Stimulated activated naive CD4-positive, alpha-beta T cell (primary cell): ENCODE measurements around the gene DECR2.
"Not testable (repeated sequence)": the region's sequence is repeated elsewhere in the genome, so short reads cannot be mapped to it uniquely, and the experiment has no call there.

Experiments
- DNase-seq, 6 experiments: peaks; one replicate each; lab custom pipeline; 2025; lab: John Stamatoyannopoulos, UW

Gene DECR2

DNA sequence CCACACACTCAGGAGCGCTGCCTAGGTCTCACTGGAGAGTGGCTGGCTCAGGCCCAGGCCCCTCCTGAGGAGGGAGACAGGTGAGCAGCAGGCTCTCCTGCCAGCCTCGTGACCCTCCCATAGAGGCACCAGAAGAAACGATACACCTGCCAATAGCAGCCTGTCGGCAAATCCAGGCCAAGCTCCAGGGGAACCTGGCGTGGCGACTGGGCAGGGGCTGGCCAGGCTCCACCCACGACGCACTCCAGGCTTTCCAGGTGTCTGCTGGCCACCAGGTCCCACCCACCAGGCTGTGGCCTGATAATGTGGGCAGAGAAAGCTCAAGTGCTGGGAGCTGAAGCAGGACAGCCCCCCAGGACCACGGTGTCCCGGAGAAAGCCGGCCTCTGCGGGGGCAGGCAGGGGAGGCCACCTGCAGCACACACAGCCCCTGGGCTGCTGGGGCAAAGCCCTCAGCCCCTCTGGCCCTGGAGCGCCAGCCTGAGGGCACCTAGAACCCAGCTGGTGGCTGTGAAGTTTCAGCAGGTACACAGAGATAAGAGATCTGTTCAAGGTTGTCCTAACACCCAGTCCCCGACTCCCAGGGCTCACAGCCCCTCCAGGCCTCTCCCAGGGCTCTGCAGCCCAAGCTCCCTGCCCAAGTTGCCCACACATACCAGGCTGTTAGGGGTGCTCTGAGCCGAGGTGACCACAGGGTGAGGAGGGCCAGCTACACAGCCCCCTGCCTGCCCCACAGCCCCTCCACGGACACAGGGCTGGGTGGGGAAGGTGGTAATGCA lies 22.3 kb upstream of the DECR2 start:
- no peak for DNase-seq

DNA sequence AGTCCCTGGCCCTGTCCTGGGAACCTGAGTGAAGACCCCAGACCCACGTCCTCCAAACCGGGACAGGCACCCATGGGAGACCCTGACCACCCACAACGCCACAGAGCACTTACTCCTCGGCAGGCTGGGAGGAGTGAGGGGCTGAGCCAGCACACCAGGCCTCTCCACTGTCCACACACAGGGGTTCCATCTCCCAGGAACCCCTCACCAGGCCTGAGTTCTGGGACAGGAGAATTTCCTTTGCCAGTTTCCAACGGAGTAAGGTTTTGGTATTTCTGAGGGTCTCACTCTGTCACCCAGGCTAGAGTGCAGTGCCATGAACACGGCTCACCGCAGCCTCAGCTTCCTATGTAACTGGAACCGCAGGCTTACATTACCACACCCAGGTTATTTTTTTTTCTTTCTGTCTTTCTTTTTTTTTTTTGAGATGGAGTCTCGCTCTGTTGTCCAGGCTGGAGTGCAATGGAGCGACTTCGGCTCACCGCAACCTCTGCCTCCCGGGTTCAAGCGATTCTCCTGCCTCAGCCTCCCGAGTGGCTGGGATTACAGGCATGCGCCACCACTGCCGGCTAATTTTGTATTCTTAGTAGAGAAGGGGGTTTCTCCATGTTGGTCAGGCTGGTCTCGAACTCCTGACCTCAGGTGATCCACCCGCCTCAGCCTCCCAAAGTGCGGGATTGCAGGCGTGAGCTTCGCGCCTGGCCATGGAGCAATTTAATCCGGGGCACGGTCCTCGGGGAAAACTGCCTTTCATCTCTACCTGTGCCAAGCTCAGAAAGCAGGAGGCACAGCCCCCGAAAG lies 21.5 kb upstream of the DECR2 start:
- DNase-seq, result peak in 5 of 6 experiments; percentile 17 to 51 (median 39)

GRCh38 chr16:380762-381011 lies 21.0 kb upstream of the DECR2 start:
- no peak for DNase-seq

- peak in 3 of 6 experiments; percentile 43 to 55 (median 47) for DNase-seq
Observed at GRCh38 chr16:381012-381788, 20.5 kb upstream of the DECR2 start.

- peak; percentile 42 to 67 (median 63) for DNase-seq
Observed at GRCh38 chr16:381789-382717, 19.6 kb upstream of the DECR2 start, which contains the start of gene PGAP6. Gene PGAP6, minus strand, starts transcription at chr16:381978. Its CDS starts 157 bp downstream, at chr16:381821.

- peak; percentile 29 to 61 (median 45) for DNase-seq
Observed at GRCh38 chr16:383326-384051, 18.2 kb upstream of the DECR2 start.

DNA sequence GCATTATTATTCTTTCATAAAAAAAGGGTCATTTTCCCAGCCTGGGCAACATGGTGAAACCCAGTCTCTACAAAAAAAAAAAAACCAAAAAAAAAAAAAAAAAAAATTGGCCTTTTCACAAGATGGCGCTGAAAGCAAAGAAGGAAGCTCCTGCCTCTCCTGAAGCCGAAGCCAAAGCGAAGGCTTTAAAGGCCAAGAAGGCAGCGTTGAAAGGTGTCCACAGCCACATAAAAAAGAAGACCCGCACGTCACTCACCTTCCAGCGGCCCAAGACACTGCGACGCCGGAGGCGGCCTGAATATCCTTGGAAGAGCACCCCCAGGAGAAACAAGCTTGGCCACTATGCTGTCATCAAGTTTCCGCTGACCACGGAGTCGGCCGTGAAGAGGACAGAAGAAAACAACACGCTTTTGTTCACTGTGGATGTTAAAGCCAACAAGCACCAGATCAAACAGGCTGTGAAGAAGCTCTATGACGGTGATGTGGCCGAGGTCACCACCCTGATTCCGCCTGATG lies 15.0 kb upstream of the DECR2 start:
- DNase-seq, result no peak

GRCh38 chr16:387761-388666 lies 13.7 kb upstream of the DECR2 start:
- DNase-seq, result not testable (repeated sequence)

- no peak for DNase-seq
Observed at GRCh38 chr16:389352-389751, 12.3 kb upstream of the DECR2 start.

DNA sequence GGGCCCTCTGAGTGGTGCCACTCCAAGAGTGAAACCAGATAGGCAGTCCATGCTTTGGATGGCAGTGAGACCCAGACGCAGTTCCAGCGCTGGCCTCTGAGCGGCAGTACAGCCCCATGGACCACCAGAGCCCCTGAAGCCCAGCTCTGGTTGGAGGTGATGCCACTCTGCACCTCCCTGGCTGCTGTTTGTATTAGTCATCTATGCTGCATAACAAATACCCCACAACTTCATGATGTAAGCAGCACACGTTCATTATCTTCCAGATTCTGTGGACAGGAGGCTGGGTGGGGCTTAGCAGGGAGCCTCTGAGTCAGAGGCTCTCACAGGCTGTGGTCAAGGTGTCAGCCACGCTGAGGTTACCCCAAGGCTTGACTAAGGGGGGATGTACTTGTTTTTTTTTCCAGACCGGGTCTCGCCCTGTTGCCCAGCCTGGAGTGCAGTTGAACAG lies 9.8 kb upstream of the DECR2 start:
- peak; percentile 45 to 66 (median 52) for DNase-seq

DNA sequence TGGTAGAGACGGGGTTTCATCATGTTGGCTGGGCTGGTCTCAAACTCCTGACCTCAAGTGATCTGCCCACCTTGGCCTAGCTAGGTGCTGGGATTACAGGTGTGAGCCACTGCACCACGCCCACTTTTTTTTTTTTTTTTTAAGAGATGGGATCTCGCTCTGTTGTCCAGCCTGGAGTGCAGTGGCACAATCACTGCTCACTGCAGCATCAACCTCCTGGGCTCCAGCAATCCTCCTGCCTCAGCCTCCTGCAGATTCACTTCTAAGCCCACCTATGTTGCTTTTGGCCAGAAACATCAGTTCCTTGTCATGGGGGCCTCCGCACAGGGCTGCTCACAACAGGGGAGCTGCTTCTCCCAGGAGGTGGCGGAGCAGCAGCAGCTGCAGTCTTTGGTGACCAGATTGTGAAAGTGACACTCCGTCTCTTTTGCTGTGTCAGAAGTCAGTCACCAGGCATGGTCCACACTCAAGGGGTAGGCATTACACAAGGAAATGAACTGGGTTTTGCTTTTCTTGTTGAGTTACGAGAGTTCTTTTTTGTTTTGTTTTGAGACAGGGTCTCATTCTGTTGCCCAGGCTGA lies 9.1 kb upstream of the DECR2 start:
- no peak for DNase-seq

DNA sequence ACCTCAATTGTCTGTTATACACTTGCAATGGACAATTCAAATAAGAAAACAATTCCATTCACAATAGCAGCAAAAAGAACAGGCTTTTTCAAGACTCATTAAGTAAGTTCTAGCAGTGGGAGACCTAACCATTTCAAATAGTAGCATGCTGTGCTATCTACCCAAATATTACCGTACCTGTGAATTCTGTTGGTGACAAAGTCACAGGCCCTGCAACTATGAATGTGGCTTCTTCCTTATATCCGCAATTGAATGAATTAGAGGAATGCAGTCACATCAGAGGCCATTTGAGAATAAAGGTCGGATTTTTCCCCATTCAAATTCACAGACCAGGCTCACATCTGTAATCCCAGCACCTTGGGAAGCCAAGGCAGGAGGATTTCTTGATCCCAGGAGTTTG lies 5.5 kb upstream of the DECR2 start:
- DNase-seq, result no peak

DNA sequence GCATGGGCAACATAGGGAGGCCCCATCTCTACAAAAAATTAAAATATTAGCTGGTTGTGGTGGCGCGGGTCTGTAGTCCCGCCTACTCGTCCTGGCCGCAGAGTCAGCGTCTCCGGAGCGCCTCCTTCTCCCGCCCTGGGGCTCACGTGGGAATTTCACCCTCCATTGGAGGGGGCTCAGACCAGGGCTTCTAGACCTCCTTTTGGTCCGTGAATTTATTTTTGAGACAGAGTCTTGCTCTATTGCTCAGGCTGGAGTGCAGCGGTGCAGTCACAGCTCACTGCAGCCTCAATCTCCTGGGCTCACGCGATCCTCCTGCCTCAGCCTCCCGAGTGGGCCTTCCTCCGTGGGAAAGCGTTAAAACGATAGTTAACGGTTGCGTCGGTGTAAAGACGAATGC lies 5.1 kb upstream of the DECR2 start:
- DNase-seq, result peak in 2 of 6 experiments; percentile 10 to 30

DNA sequence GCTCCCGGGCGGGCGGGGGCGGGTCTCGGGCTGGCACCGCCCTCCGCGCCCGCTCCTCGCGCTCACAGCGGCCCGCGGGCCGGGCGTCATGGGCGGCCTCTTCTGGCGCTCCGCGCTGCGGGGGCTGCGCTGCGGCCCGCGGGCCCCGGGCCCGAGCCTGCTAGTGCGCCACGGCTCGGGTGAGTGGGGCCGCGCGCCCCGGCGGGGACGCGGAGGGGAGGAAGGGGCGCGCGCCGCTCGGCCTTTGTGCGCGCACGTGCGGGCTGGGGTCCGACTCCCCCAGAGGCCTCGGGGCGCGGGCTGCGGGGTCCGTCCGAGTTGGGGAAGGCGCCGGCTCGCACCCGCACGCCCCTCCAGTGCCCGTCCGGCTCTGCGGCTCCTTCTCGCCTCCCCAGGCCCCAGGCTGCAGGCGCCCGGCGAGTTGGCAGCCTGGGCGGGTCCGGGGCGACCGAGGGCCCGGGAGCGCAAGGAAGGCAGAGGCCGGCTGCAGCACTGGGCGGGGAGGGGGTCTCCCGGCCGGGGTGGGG lies 4.5 kb upstream of the DECR2 start, which contains the start of gene NME4:
NME4 (plus strand) TSS at position 65 of the 527 bp plus-strand sequence; CDS start at position 89, 24 bp downstream.
- DNase-seq, result peak in 5 of 6 experiments; percentile 14 to 48 (median 26)

DNA sequence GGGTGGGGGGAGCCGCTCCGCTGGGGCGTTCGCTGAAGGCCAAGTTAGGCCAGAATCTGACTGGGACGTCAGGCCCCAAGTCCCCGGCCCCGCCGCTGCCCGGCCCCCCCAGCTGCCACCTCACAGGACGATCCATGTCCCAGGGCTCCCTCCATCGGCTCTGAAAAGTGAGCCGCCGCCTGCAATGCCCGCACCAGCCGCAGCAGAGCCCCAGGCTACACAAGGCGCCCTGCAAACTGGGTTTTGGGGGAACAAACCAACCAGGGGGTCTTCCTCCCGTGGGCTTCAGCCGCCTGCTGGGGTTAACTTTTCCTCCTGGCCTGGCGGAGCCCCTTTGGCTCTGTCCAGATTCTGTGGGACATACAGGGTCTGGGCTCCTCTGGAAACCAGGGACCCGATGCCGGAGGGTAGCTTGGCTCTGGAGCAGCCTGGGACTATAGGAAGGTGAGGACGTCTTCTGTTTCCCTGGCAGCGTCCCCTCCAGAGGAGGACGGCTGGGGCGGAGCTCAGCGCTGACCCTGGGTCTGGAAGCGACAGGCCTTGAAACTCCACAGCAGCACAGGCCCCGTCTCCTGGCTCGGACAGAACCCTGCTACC lies 3.9 kb upstream of the DECR2 start:
- DNase-seq, result peak in 4 of 6 experiments; percentile 6 to 53 (median 16)

- DNase-seq, result no peak
Observed at GRCh38 chr16:398561-399339, 2.9 kb upstream of the DECR2 start.

GRCh38 chr16:399340-400019 lies 2.2 kb upstream of the DECR2 start:
- no peak for DNase-seq
